Gastroesophageal sphincter (tissue), 4 donors: Measurements from ENCODE around the gene MAPKBP1. TPM values are rescaled to one million over a fixed set of nuclear protein-coding genes. Genes with fewer than 3 reads are reported as not detected.

Source experiments
- ATAC-seq: fragments of 150-250 bp; one replicate; pipeline ENCODE4 v1.9.1; 2016; ENCODE audit warnings: mild to moderate bottlenecking, moderate library complexity
- H3K27ac ChIP-seq, 4 donors: fragments of 200-600 bp; sonication (generic) in 3 of 4; 1 replicate in 3 of 4; 2 replicates in 1 of 4; pipeline ENCODE4 v1.5.1; 2016 to 2019
- H3K27me3 ChIP-seq: fragments of 200-600 bp; sonication (generic); one replicate; pipeline ENCODE4 v1.5.1; 2019
- H3K36me3 ChIP-seq, 2 donors: fragments of 200-600 bp; sonication (generic); one replicate each; pipeline ENCODE4 v1.5.1; 2019; ENCODE audit warnings: control low read depth in 1 of 2
- H3K4me1 ChIP-seq, 3 donors: fragments of 200-600 bp; sonication (generic); 1 replicate in 2 of 3; 2 replicates in 1 of 3; pipeline ENCODE4 v1.5.1; 2016 to 2019; ENCODE audit warnings: control low read depth in 2 of 3
- H3K4me3 ChIP-seq, 2 donors: fragments of 200-600 bp; sonication (generic); one replicate each; pipeline ENCODE4 v1.5.1; 2019; ENCODE audit warnings: mild to moderate bottlenecking in 1 of 2, moderate library complexity in 1 of 2
- H3K9me3 ChIP-seq, 3 donors: fragments of 200-600 bp; sonication (generic); one replicate each; pipeline ENCODE4 v1.5.1; 2017 to 2019; ENCODE audit warnings: control low read depth in 2 of 3
- CTCF ChIP-seq, 4 experiments: fragments of 200-600 bp in 2 of 4; fragments of 450-650 bp in 2 of 4; sonication (generic) in 1 of 4; IDR thresholded peaks; one replicate each; pipeline ENCODE4 v1.5.1; 2017 to 2019; ENCODE audit warnings: antibody characterized with exemption in 4 of 4, mild to moderate bottlenecking in 2 of 4, moderate library complexity in 2 of 4
- EP300 ChIP-seq: sonication (generic); formaldehyde crosslinking; IDR thresholded peaks from one replicate; pipeline ENCODE4 v1.6.1; 2017; ENCODE audit warnings: antibody characterized with exemption, mild to moderate bottlenecking
- POLR2A ChIP-seq, 2 donors: fragments of 450-650 bp; IDR thresholded peaks; one replicate each; pipeline ENCODE4 v1.6.1; 2017; ENCODE audit warnings: antibody characterized with exemption in 2 of 2, mild to moderate bottlenecking in 2 of 2, moderate library complexity in 1 of 2
- POLR2AphosphoS5 ChIP-seq: sonication (generic); formaldehyde crosslinking; IDR thresholded peaks from one replicate; pipeline ENCODE4 v1.6.1; 2017; ENCODE audit warnings: antibody characterized with exemption
- WGBS, 2 donors: methylation state at CpG; one replicate each; pipeline ENCODE4 v1.1.5; 2018; ENCODE audit warnings: low coverage in 1 of 2; 5-methylcytosine and 5-hydroxymethylcytosine counted together
- total RNA-seq, 4 donors: library from RNA; depleted of rRNA; stranded (reverse); fragments of >200 nt; gene quantifications; one replicate each; pipeline ENCODE4 v1.1.0, GENCODE V29; 2016

MAPKBP1 gene
- total RNA-seq, 4 donors from 2014 or later, result 25.1 to 48.9 (median 30.6) TPM

- Histone ChIP-seq H3K4me1 (peaks cover 0 to 24% (median 13%) of the 10 kb centered on the region in 3 donors), H3K36me3 (peaks cover 0 to 62% of the 10 kb centered on the region in 2 donors), H3K27ac (no peak overlapping the region), H3K9me3 (no peaks in the 10 kb centered on the region), H3K27me3 (no peaks in the 10 kb centered on the region), H3K4me3 (no peak overlapping the region)
- ATAC-seq, result no peak
- 60 to 83% methylated on average over 1 to 3 of the region's 3 CpGs for WGBS, 2 donors
- no peak for TF ChIP-seq CTCF (IDR thresholded peaks at IDR 0.05)
- TF ChIP-seq POLR2A (IDR thresholded peaks at IDR 0.05), result no peak
- no peak for TF ChIP-seq POLR2AphosphoS5
- no peak for TF ChIP-seq EP300
Measured at GRCh38 chr15:41832875-41833274, 58.6 kb downstream of the MAPKBP1 start.

- no peak for ATAC-seq
- H3K27me3 ChIP-seq, result no peaks in the 10 kb centered on the region
- WGBS, 2 donors, result 93% methylated on average over 3 of the region's 3 CpGs; no CpG with 5 or more reads in 1 of the 2 donors
- peaks cover 0 to 67% of the 10 kb centered on the region in 2 donors for H3K36me3 ChIP-seq
- no peak overlapping the region for H3K27ac ChIP-seq
- TF ChIP-seq POLR2A (IDR thresholded peaks at IDR 0.05) (no peak), POLR2AphosphoS5 (no peak), EP300 (no peak), CTCF (IDR thresholded peaks at IDR 0.05) (no peak)
- H3K4me1 ChIP-seq, result peaks cover 0 to 17% (median 8%) of the 10 kb centered on the region in 3 donors
- no peak overlapping the region for H3K4me3 ChIP-seq
- no peaks in the 10 kb centered on the region for H3K9me3 ChIP-seq
Measured at GRCh38 chr15:41834096-41834495, 59.8 kb downstream of the MAPKBP1 start.

- Histone ChIP-seq H3K36me3 (peaks cover 0 to 71% of the 10 kb centered on the region in 2 donors), H3K27me3 (no peaks in the 10 kb centered on the region), H3K9me3 (no peaks in the 10 kb centered on the region), H3K27ac (no peak overlapping the region), H3K4me1 (no peaks in the 10 kb centered on the region), H3K4me3 (no peak overlapping the region)
- no peak for TF ChIP-seq POLR2AphosphoS5
- TF ChIP-seq EP300, result no peak
- TF ChIP-seq CTCF (IDR thresholded peaks at IDR 0.05), result no peak
- no peak for TF ChIP-seq POLR2A (IDR thresholded peaks at IDR 0.05)
- no peak for ATAC-seq
- WGBS, 2 donors, result no CpG with 5 or more reads among the region's 6 CpGs
Measured at GRCh38 chr15:41836073-41836472, 61.8 kb downstream of the MAPKBP1 start.

GRCh38 chr15:41836713-41837454, 62.6 kb downstream of the MAPKBP1 start:
- ATAC-seq, result no peak
- TF ChIP-seq POLR2A (IDR thresholded peaks at IDR 0.05), result no peak
- TF ChIP-seq EP300, result no peak
- no peak for TF ChIP-seq CTCF (IDR thresholded peaks at IDR 0.05)
- TF ChIP-seq POLR2AphosphoS5, result no peak
- Histone ChIP-seq H3K36me3 (peaks cover 0 to 71% of the 10 kb centered on the region in 2 donors), H3K4me3 (no peak overlapping the region), H3K9me3 (no peaks in the 10 kb centered on the region), H3K27me3 (no peaks in the 10 kb centered on the region), H3K27ac (no peak overlapping the region), H3K4me1 (no peaks in the 10 kb centered on the region)
- 90 to 100% methylated on average over 1 to 7 of the region's 23 CpGs for WGBS, 2 donors

- WGBS, 2 donors, result 95% methylated on average over 4 of the region's 6 CpGs; no CpG with 5 or more reads in 1 of the 2 donors
- Histone ChIP-seq H3K36me3 (peaks cover 0 to 76% of the 10 kb centered on the region in 2 donors), H3K4me1 (no peaks in the 10 kb centered on the region), H3K9me3 (no peaks in the 10 kb centered on the region), H3K4me3 (no peak within 1 kb of the TSS), H3K27me3 (no peaks in the 10 kb centered on the region), H3K27ac (no peak within 1 kb of the TSS)
- TF ChIP-seq EP300, result no peak
- ATAC-seq, result no peak
Measured at GRCh38 chr15:41838400-41838897, 64.2 kb downstream of the MAPKBP1 start, which contains the start of gene PLA2G4B. TSS of gene PLA2G4B (plus strand) at chr15:41838847. CDS start at chr15:41838914, 67 bp downstream.
